Keratinocyte (primary cell): Measurements from ENCODE around the gene CACNA2D4. TPM values are rescaled to one million over a fixed set of nuclear protein-coding genes. Genes with fewer than 3 reads are reported as not detected.

Source experiments
- DNase-seq: peaks from one replicate; pipeline ENCODE4 v3.0.0-alpha.2; 2011; ENCODE audit warnings: low read depth, missing footprints, low spot score
- FAIRE-seq: peaks from 2 replicates; lab custom pipeline; 2011; peaks lifted over from hg19 to GRCh38; lab: Jason Lieb, UNC
- H2AFZ ChIP-seq: 2 replicates; pipeline ENCODE4 v1.6.0; 2012; ENCODE audit warnings: low read length, control low read depth, inconsistent platforms; ENCODE audit not compliant: control insufficient read depth
- H3K27ac ChIP-seq: 2 replicates; pipeline ENCODE4 v1.5.1; 2011; ENCODE audit warnings: low read length; ENCODE audit not compliant: control insufficient read depth, insufficient read depth
- H3K27me3 ChIP-seq: 3 replicates; pipeline ENCODE4 v1.6.0; 2011; ENCODE audit warnings: low read length; ENCODE audit not compliant: control insufficient read depth, insufficient read depth; ENCODE audit errors: extremely low read depth
- H3K36me3 ChIP-seq, 2 experiments: 2 replicates in 1 of 2; 3 replicates in 1 of 2; pipeline ENCODE4 v1.5.1; 2011; ENCODE audit warnings: low read length in 2 of 2, mild to moderate bottlenecking in 1 of 2; ENCODE audit not compliant: control insufficient read depth in 2 of 2, insufficient read depth in 2 of 2; ENCODE audit errors: extremely low read depth in 1 of 2
- H3K4me1 ChIP-seq: 3 replicates; pipeline ENCODE4 v1.5.1; 2011; ENCODE audit warnings: low read length; ENCODE audit not compliant: control insufficient read depth, insufficient read depth; ENCODE audit errors: extremely low read depth
- H3K4me2 ChIP-seq: 3 replicates; pipeline ENCODE4 v1.6.0; 2011; ENCODE audit warnings: low read depth, low read length; ENCODE audit not compliant: control insufficient read depth, insufficient read depth; ENCODE audit errors: extremely low read depth
- H3K4me3 ChIP-seq, 3 experiments: fragments of 200-600 bp in 1 of 3; sonication (generic) in 1 of 3; 2 replicates in 2 of 3; 3 replicates in 1 of 3; pipeline ENCODE4 v1.5.1; 2011 to 2016; ENCODE audit warnings: low read length in 3 of 3, mild to moderate bottlenecking in 3 of 3, control low read depth in 2 of 3, inconsistent platforms in 1 of 3, low read depth in 1 of 3, mixed read lengths in 1 of 3, mixed run types in 1 of 3, moderate library complexity in 1 of 3; ENCODE audit not compliant: control insufficient read depth in 2 of 3, insufficient read depth in 2 of 3; ENCODE audit errors: extremely low read depth in 1 of 3
- H3K79me2 ChIP-seq: 2 replicates; pipeline ENCODE4 v1.6.0; 2012; ENCODE audit warnings: low read length; ENCODE audit not compliant: control insufficient read depth, insufficient read depth
- H3K9ac ChIP-seq: 3 replicates; pipeline ENCODE4 v1.6.0; 2011; ENCODE audit warnings: low read length; ENCODE audit not compliant: control insufficient read depth, insufficient read depth; ENCODE audit errors: extremely low read depth
- H3K9me1 ChIP-seq: 3 replicates; pipeline ENCODE4 v1.6.0; 2011; ENCODE audit warnings: low read length; ENCODE audit not compliant: control insufficient read depth, insufficient read depth; ENCODE audit errors: extremely low read depth
- H3K9me3 ChIP-seq: 2 replicates; pipeline ENCODE4 v1.5.1; 2012; ENCODE audit warnings: low read depth, low read length; ENCODE audit not compliant: control insufficient read depth
- H4K20me1 ChIP-seq: 3 replicates; pipeline ENCODE4 v1.6.0; 2011; ENCODE audit warnings: low read length; ENCODE audit not compliant: control insufficient read depth, insufficient read depth; ENCODE audit errors: extremely low read depth
- EZH2 ChIP-seq: IDR thresholded peaks from one replicate; pipeline ENCODE4 v1.6.1; 2012; ENCODE audit warnings: inconsistent platforms, mild to moderate bottlenecking, low read length, moderate library complexity
- dilution Hi-C: fragments of 300-500 bp; cut with MboI; formaldehyde crosslinking; loops from one replicate; pipeline ENCODE4 v1.7.0; 2020; ENCODE audit warnings: low sequenced_read_pairs; ENCODE audit not compliant: extremely low pct_ligation_motif_present
- polyA plus RNA-seq, 5 experiments: library from polyadenylated mRNA; depleted of rRNA in 3 of 5; stranded (reverse) in 3 of 5; stranded (forward) in 1 of 5; unstranded in 1 of 5; fragments of >200 nt; gene quantifications; 1 replicate in 1 of 5; 2 replicates in 3 of 5; 3 replicates in 1 of 5; pipeline versions ENCODE4 v1.2.1 to v1.2.3, GENCODE V29; 2011 to 2012; ENCODE audit warnings: missing spikeins in 2 of 5, low read depth in 1 of 5, low replicate concordance in 1 of 5
- TF ChIP-seq, protein P1 (sequence below), 3 experiments: IDR thresholded peaks in 1 of 3; conservative IDR thresholded peaks in 1 of 3; optimal IDR thresholded peaks in 1 of 3; 2 replicates in 2 of 3; 3 replicates in 1 of 3; pipeline versions ENCODE3 to v1.5.1; 2011; ENCODE audit warnings: low read length in 3 of 3, mild to moderate bottlenecking in 3 of 3, moderate library complexity in 2 of 3, control low read depth in 1 of 3, inconsistent platforms in 1 of 3; ENCODE audit not compliant: insufficient read depth in 2 of 3; ENCODE audit errors: extremely low read depth in 1 of 3

Gene CACNA2D4
- polyA plus RNA-seq, 1 donor (not counting 4 experiments of a cell fraction or from before 2014, with no cell fraction given): 0.09 TPM

GRCh38 chr12:1857086-1857485 lies 61.4 kb downstream of the CACNA2D4 start:
- Histone ChIP-seq H3K27ac (no peak overlapping the region), H3K36me3 (no peaks in the 10 kb centered on the region), H3K9me1 (no peaks in the 10 kb centered on the region), H3K9ac (no peak overlapping the region), H3K27me3 (peaks cover 6% of the 10 kb centered on the region), H3K4me2 (no peak overlapping the region), H3K9me3 (peaks cover 10% of the 10 kb centered on the region), H3K79me2 (no peaks in the 10 kb centered on the region), H2AFZ (no peak overlapping the region), H4K20me1 (no peaks in the 10 kb centered on the region), H3K4me1 (no peaks in the 10 kb centered on the region), H3K4me3 (no peak overlapping the region)
- TF ChIP-seq EZH2: no peak
- TF ChIP-seq, protein P1, sequence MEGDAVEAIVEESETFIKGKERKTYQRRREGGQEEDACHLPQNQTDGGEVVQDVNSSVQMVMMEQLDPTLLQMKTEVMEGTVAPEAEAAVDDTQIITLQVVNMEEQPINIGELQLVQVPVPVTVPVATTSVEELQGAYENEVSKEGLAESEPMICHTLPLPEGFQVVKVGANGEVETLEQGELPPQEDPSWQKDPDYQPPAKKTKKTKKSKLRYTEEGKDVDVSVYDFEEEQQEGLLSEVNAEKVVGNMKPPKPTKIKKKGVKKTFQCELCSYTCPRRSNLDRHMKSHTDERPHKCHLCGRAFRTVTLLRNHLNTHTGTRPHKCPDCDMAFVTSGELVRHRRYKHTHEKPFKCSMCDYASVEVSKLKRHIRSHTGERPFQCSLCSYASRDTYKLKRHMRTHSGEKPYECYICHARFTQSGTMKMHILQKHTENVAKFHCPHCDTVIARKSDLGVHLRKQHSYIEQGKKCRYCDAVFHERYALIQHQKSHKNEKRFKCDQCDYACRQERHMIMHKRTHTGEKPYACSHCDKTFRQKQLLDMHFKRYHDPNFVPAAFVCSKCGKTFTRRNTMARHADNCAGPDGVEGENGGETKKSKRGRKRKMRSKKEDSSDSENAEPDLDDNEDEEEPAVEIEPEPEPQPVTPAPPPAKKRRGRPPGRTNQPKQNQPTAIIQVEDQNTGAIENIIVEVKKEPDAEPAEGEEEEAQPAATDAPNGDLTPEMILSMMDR (optimal IDR thresholded peaks at IDR 0.05 in 1 of 3, IDR thresholded peaks at IDR 0.05 in 1 of 3, conservative IDR thresholded peaks at IDR 0.05 in 1 of 3; ENCODE audit: extremely low read depth in 1 of 3, insufficient read depth in 2 of 3, low read length in 3 of 3): no peak
- dilution Hi-C loops: no loop called here
- DNase-seq (no peak), FAIRE-seq (no peak)

GRCh38 chr12:1855241-1855640 lies 63.2 kb downstream of the CACNA2D4 start:
- peaks cover 6% of the 10 kb centered on the region for H3K27me3 ChIP-seq
- DNase-seq: no peak
- dilution Hi-C loops: no loop called here

More at GRCh38 chr12:1855241-1855640, 63.2 kb downstream of the CACNA2D4 start:
- no peaks in the 10 kb centered on the region for H3K79me2 ChIP-seq
- no peaks in the 10 kb centered on the region for H3K36me3 ChIP-seq
- H3K9me1 ChIP-seq: no peaks in the 10 kb centered on the region
- H2AFZ ChIP-seq: no peak overlapping the region
- no peak overlapping the region for H3K4me2 ChIP-seq
- H4K20me1 ChIP-seq: no peaks in the 10 kb centered on the region
- H3K4me3 ChIP-seq: no peak overlapping the region
- no peak overlapping the region for H3K9ac ChIP-seq
- FAIRE-seq: no peak
- TF ChIP-seq, protein P1 (optimal IDR thresholded peaks at IDR 0.05 in 1 of 3, IDR thresholded peaks at IDR 0.05 in 1 of 3, conservative IDR thresholded peaks at IDR 0.05 in 1 of 3; ENCODE audit: extremely low read depth in 1 of 3, insufficient read depth in 2 of 3, low read length in 3 of 3): no peak
- TF ChIP-seq EZH2: no peak
- H3K27ac ChIP-seq: no peak overlapping the region
- peaks cover 10% of the 10 kb centered on the region for H3K9me3 ChIP-seq
- no peaks in the 10 kb centered on the region for H3K4me1 ChIP-seq
